Stimulated activated CD4-positive, alpha-beta T cell treated with anti-CD3 and anti-CD28 coated beads, Interleukin-4, amount 100 ng/mL, for 4 hours (primary cell): ENCODE measurements around the gene PTGFRN.
A peak's percentile ranks its signal among the peaks of the same experiment; 100 is the strongest.

Source experiments
- DNase-seq, 2 experiments: peaks; one replicate each; pipeline ENCODE4 v3.0.0-alpha.2; 2020

PTGFRN gene

DNA sequence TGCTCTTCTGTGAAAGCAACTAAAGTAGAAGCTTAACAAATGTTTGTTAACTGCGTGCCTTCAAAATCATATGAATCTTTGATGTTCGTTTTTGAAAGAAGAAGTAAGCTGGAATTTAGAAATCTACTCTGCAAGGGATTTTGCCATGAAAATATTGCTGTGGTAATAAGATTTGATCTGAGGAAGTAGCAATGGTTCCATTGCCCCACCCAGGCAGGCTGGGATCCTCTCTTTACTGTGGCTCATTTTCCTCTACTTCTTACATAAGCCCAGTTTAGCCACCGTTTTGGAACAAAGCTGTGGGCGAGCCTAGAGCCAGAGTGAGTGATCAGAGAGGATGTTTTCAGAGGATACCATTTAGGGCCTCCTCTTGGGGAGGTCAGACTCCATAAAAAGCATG lies 20.3 kb upstream of the PTGFRN start:
- no peak for DNase-seq

DNA sequence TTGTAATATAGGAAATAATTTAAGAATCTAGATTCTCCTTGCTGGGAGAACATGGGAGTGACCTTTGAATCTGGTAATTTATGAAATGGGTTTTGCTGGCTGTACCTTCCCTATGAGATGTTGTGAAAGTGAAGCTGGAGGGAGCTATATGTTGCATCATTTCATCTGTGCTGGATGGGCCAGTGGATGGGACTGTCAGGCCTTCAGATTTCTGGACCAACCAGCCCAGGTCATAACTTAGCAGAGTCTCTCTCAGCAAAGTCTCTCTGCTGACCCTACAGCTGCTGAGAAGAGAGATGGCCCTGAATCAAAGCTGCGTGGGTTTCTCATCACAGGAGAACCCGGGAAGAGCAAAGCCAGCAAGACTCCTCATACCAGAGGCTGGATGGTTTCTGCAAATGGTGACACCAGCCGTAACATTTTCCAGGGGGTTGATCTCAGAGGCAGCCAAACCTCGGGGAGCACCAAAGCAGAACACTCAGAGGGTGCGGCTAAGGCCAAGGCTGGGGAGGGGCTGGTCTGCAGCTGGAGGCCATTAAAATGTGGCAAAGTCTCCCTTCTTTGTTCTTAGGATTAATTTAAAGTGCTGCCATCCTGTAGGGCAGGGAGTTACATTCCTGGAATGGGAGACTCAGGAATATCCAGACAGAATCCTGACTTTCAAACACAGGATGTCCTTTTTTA lies 18.2 kb upstream of the PTGFRN start:
- no peak for DNase-seq

DNA sequence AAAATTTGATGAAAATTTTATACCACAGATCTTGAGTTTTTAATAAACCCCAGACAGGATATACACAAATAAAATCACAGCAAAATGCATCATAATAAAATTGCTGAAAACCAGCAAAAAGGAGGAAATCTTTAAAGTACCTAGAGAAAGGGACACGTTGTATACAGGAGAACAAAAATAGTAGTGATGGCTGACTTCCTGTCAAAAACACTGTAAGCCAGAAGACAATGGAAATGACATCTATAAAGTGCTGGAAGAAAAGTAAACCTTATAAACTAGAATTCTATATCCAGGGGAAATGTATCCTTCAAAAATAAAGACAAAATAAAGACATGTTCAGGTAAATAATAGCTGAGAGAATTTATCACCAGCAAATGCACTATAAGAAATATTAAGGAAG lies 14.6 kb upstream of the PTGFRN start:
- no peak for DNase-seq

DNA sequence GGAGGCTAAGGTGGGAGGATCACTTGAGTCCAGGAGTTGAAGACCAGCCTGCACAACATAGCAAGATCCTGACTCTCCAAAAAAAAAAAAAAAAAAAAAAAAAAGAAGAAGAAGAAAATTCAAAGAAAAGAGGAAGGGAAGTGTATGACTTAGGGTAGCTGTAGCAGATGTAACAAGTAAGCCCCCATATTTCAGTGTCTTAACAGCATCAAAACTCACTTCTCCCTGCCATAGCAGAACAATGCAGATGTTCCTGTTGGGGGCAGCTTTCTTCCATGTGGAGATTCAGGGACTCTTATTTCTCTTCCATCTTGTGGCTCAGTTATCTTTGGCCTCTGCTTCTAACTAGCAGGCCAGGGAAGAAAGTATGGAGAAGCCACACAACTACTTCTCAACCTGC lies 10.2 kb upstream of the PTGFRN start:
- DNase-seq = no peak

DNA sequence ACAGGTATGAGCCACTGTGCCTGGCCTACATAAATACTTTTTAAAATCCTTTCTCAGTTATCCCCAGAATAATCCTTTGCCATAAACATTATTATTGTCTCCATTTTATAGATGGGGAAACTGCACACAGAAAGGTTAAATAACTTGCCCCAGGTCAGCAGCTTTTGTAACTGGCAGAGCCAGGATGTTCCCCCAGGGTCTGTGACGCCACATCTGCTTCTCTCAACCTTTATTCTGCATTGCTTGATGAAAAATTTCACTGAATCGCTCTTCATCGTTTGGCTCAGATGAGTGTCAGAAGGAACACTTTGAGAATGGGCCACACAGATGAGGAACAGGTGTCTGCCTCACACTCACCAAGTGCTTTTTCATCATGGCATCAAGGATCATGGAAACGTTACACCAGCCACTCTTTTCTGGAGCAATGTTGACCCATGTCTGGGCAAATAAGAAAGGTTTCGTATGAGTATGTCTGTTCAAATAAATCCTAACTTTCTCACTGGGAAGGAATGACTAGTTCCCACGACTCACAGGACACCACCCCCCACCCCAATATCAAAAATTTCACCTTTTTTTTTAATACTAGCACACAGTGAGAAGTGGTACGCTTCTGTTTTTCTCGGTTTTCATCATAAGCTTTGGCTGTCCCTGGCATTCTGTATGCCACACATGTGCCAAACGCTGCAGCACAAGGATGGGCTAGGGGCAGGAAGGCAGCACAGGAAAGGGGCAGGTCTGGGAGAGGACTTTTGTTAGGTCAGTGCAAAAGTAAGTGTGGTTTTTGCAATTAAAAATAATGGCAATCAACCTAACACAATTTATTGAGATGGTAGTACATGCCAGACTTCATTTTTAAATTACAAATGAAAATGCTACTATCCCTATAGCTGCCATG lies 9.0 kb upstream of the PTGFRN start:
- no peak for DNase-seq

DNA sequence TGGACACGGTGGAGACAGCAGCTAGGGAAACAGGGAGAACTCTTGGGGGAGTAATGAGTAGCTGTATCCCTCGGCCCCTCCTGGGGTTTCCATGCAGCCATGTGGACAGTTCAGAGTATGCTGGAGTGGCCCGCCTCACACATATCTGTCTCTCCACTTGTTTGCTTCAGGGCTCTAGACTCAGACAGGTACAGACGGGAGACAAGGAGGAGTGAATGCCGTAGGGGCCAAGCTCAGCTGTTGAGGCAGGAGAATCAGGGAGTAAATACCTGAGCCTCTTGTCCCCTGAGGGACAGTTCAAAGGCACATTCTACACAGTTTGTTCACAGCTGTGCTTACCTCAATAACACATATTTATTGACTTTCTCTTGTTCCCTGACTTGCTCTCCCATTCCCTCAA lies 7.7 kb upstream of the PTGFRN start:
- no peak for DNase-seq

DNA sequence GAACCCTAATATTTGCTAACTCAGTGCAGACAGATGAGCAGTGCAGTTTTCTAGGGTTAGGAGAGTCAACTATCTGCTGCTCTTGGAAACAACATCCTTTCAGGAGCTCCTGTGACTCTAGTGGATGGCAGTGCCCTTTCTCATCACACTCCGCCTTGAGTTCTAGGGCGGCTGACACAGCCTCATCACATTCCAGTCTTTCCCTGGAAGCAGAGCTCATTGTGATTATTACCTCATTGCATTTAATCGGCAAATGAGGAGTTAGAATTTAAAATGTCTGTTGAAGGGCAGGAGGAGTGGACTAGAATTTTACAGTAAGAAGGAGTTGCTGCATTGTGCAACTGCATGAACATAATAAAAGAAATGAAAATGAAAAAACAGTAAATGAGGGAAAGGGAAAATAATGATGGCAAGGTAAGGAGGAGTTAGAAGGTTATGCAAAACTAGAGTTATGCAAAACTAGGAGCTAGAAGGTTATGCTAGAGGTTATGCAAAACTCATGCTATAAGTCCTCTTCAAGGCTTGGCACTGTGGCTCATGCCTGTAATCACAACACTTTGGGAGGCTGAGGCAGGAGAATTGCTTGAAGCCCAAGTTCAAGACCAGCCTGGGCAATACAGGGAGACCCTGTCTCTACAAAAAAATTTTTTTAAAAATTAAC lies 6.9 kb upstream of the PTGFRN start:
- DNase-seq = no peak

DNA sequence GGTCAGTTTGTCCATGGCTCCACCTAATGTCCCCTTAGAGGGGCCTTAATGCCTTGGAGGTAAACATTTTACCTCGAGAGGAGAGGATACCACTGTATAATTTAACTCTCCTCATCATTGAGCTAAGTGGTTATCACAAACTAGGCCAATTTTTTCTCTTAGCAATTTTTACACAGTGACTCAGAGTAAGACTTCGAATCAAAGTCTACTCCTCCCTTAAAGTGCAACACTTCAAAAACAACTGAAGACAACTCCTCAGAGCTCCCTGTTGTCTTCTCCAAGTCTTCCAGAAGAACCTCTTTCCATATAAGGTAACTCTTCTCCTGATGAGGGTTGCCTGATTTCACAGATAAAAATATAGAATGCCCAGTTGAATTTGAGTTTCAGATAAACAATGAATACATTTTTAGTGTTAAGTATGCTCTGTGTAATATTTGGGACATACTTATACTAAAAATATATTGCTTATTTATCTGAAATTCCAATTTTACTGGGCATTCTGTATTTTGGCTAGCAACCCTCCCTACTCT lies 4.9 kb upstream of the PTGFRN start:
- no peak for DNase-seq

DNA sequence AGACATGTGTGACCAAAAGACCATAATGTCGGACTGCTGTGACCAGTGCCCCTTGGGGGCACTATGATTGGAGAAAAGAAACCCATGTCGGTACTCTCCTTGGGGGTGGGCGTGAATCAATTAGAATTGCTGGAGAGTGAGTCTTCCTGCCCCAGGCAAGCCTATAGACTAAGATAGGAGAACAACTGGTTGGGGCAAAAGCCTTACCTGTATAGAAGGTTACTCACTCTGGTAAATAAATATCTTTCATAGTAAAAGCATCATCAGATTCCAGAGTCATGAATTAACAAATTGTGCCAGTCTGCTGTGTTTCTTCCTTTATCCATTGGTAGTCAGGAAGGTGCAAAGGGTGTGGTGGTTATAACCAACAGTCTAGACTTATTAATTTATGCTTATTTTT lies 2.9 kb upstream of the PTGFRN start:
- no peak for DNase-seq

DNA sequence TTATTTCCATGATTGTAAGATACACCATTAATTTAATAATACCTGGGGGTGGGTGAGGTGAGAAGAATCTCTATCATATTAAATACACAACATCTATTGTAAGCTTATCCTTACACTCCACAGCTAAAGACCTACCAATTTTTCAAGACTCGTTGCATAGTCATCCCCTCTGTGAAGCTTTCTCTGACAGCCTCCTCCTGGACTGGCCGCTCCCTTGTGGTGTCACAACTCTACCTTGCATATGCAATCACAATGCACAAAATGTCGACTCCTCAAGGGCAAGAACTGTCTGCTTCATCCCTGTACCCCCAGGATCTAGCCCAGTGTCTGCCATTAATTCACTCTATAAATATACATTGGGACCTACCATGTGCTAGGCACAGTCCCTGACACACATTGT lies 2.4 kb upstream of the PTGFRN start:
- no peak for DNase-seq

DNA sequence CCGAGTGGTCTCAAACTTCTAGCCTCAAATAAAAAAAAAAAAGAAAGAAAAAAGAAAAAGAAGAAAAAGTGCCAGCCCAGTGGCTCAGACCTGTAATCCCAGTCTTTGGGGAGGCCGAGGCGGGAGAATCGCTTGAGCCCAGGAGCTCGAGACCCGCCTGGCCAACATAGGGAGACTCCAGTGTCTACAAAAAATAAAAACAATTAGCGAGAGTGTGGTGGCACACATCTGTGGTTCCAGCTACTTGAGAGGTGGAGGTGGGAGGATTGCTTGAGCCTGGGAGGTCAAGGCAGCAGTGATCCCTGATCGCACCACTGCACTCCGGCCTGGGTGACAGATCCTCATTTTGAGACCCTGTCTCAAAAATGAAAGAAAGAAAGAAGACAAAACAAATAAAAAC lies 1.4 kb upstream of the PTGFRN start:
- DNase-seq = no peak

DNA sequence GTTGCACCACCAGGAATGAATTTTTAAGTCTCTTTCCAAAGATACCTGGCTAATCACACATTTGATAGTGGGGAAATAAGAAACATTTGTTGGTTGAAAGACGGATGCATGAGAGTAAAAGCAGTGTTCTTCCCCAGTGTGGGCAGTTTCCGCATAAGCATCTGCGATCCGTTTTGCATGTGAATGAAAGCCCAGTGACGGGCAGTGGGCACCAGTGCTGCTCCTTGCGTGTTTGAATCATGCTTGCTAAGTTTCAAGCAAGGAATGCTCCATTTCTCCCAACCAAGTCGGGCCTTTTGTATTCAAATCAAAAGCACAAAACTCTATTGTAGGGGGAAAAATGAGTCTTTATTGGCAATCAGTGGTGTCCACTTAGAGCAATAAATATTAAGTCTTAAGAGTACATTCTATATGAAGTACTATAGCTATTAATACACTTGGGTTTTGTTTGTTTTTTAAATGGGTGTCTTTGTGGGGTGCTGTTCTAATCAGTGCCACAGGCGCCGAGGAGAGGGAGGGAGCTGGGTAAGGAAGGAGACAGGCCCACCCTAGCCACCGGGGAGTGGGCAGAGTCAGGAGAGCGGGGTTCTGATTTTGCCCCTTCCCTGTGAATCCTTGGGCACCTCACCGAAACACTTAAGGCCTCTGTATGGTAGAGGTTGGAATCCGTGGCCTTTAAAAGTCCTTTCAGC lies 750 bp upstream of the PTGFRN start:
- DNase-seq = no peak

DNA sequence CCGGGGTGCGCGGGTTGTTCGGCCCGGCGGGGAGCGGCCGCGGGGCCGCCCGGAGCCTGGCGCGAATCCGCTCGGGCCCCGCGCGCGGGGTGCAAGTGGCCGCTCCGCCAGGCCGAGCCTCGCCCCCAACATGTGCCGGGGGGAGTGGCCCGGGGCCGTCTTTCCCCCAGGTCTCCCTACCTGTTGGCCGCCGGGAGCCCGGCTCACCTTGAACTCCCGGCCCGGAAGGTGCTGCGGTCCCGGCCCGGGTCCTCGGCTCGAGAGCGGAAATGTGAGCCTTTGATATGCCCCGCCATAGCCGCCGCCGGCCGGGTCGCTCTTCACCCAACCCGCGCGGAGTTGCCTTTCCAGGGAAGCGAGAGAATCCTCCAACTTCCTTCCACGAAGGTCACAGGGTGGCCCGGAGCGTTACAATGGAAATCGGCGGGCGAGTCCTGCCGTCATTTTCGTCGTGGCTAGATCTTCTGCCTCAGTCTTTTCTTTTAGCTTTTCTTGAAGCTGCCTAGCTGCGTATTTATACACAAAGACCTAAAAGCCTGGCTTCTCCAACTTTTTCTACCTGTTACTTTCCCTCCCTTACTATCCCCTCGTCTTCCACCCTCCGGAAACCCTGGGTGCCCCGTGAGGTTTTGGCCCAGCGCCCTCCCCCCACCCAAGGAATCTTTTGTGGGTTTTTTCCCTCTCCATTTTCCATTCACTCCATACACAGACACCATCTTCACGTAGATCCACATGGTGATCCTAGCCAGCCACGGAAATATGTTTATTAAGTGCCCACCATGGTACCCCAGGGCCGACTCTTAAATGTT lies 867 bp downstream of the PTGFRN start:
- DNase-seq = peak; percentile 28 to 49

DNA sequence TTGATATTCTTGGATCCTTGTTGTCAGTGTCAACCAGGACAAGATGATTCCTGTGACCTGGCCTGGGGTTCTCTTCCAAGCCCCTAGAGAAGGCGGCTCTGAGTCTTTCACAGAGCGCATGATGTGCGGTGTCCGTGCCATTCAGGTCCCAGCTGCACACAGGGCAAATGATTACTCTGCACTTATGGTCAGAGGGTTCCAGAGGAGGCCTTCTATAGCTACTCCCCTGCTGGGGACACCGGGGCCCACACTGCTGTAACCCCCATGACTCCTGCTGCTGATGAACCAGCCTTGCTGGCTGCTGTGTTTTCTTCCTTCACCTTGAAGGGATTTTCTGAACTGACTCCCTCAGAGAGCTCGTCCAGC lies 1.5 kb downstream of the PTGFRN start:
- no peak for DNase-seq

DNA sequence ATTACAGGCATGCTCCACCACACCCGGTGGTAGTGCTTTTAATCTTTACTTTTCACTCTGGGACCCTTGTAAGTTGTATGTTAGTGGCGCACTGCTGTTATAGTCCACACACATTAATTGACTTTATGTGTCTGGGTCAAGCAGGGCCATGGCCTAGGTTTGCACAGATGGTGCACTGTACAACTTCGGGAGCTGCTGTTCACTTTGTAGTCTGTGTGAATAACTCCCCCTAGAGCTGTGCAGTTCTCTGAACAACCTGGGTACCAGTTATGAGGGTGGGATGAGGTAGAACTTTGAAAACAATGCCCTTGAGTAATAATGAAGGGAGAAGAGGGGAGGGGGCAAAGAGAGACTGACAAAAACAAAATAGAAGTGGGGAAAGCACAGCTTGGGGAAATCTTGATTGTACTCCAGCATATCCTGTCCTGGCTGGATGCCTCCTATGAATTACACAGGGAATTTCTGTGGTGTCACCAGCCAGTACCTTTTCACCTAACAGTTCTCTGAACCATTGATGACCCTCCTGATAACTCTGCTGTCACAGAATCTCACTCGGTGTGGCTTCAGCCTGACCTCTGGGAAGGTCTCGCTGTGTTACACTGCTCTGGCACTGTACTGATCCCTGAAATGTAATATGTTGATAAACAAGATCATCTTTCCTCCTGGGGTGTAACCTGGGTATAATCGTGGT lies 2.2 kb downstream of the PTGFRN start:
- DNase-seq = no peak

DNA sequence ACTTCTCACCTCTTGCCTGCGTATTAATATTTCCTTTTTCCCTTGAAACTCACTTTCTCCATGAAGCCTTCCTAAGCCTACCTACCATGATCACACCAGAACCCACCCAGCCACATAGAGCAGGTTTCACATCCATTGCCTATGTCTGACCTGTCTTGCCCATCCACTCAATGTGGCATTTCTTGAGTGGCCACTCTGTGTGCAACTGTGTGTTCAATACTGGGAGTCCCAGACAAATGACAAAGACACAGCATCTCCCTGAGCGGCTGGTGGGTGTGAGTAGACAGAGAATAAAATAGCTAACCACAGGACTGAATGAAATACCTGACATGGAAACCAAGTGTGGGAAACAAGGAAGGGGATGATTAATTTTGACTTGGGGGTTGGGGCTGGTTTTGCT lies 3.1 kb downstream of the PTGFRN start:
- no peak for DNase-seq

DNA sequence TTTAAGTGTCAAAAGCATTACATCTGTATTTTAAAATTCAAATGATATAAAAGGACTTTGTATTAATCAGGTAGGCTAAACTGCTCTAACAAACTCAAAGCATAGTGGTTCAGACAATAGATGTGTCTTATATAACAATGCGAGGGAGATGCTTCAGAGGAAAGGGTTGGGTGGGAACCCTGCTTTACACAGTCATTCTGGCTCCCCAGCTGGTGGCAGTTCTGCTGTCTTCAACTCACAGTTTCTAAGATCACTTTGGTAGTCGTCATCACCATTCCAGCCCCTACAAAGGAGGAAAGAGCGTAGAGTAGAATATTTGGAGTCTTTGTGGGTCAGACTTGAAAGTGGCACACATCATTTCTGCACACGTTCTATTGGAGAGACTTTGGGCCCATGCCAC lies 4.2 kb downstream of the PTGFRN start:
- no peak for DNase-seq

DNA sequence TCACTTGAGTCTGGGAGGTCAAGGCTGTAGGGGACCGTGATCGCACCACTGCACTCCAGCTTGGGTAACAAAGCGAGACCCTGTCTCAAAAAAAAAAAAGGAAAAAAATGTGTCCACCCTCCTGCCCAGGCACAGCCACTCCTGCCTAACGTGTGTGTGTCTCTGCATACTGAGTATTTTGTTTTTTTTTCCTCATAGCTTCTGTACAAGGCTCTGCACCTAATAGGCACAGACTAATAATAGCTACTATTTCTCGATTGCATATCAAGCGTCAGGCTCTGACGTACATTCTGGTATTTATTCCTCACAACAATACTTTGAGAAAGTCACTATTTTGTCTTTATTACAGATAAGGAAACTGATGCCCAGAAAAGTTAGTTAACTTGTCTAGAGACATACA lies 5.0 kb downstream of the PTGFRN start:
- no peak for DNase-seq

DNA sequence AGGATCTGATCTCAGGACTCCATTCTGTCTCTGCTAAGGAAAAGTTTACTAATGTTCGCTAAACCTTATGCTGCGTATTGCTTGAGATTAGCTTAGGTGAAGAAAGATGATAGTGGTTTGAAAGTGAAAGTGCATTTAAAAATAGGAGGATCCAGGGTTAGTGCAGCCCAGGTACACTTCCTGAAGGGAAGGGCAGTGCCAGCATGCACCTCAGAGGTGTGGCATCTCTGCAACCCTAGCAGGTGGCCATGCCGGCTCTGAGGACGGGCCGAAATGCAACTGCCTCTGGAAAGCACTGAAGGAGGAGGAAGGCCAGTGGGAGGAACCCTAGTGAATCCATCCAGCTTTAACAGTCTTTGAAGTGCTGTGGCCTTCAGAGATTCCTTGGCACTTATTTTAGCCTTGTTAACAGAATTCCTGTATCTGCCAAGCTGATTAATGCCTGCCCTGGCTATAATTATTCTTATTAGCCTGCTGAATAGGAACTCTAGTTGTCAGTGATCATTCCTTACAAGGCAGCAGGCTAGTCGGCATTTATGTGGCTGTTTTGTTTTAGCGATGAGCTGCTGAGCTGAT lies 5.5 kb downstream of the PTGFRN start:
- no peak for DNase-seq

DNA sequence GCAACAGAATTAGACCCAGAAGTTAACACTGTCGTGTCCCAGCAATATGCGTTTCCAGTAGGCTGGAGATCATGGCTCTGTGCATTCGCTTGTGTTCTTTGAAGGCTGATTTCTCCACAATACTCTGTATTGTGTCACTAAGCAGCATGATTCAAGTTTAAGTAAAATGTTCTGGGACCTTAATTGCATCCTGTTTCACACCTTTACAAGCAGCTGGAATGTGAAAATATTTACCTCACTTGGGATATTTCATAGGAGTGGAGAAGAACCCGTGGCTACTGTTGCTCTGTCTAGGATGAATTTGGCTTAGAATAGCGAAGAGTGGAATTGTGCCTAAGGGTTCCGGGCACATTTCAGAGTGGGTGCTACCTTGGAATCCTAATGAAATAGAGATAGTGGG lies 6.3 kb downstream of the PTGFRN start:
- DNase-seq = no peak
